ENCODE data around the gene PWP1. TPM values are rescaled to one million over a fixed set of nuclear protein-coding genes. Genes with fewer than 3 reads are reported as not detected.
"Not testable (repeated sequence)": the region's sequence is repeated elsewhere in the genome, so short reads cannot be mapped to it uniquely, and the experiment has no call there.

PWP1 gene
- total RNA-seq, 2 donors from 2014 or later: 13.0 to 19.1 TPM

DNA sequence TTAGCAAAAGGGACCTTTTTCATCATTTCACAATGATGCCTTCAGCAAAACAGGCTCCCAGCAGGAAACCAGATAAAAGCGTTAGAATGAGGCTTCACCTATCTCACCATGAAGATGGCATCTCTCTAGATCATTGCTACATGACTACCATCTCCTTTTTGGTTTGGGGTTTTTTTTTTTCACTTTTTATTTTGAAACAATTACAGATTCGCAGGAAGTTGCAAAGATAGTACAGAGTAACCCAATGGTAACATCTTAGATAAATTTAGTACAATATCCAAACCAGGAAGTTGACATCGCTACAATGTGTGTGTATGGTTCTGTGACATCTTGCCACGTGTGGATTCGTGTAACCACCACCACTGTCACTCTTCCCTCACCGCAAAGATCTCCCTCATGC is 22.3 kb upstream of the PWP1 start:
- ATAC-seq: no peak
- intact Hi-C loops (cut with DNase I): no loop called here

DNA sequence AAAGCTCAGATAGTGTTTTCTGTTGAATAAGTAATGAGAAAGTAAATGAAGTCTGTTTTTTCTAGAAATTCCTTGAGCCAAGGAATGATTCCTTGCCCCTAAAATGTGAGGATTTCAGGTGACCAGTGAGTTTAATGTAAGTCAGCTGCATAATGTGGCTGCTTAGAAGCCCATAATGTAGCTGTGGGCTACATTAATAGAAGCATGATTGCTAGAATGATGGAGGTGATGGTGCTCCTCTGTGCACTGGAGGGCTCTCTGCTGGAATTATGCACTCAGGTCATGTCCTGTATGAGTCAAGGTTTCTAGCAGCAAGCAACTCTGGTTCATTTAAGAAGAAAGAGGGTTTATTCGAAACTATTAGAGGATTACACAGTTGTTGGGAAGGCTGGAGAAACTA is 19.6 kb upstream of the PWP1 start:
- intact Hi-C loops (cut with DNase I): no loop called here
- DNase-seq (no peak), ATAC-seq (no peak)

More for the DNA sequence above, 22.3 kb upstream of the PWP1 start:
- no peak for DNase-seq

DNA sequence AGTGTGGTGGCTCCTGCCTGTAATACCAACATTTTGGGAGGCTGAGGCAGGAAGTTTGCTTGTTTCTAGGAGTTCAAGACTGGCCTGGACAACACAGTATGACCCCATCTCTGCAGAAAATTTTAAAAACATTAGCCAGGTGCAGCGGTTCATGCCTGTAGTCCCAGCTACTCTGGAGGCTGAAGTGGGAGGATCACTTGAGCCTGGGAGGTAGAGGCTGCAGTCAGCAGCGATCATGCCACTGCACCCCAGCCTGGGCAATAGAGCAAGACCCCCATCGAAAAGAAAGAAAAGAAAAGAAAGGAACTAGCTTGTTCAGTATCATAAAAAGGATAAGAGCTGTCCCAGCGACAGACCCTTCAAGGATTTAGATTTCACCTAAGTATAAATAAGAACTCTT is 18.1 kb upstream of the PWP1 start:
- intact Hi-C loops (cut with DNase I): no loop called here
- no peak for ATAC-seq
- DNase-seq: no peak

DNA sequence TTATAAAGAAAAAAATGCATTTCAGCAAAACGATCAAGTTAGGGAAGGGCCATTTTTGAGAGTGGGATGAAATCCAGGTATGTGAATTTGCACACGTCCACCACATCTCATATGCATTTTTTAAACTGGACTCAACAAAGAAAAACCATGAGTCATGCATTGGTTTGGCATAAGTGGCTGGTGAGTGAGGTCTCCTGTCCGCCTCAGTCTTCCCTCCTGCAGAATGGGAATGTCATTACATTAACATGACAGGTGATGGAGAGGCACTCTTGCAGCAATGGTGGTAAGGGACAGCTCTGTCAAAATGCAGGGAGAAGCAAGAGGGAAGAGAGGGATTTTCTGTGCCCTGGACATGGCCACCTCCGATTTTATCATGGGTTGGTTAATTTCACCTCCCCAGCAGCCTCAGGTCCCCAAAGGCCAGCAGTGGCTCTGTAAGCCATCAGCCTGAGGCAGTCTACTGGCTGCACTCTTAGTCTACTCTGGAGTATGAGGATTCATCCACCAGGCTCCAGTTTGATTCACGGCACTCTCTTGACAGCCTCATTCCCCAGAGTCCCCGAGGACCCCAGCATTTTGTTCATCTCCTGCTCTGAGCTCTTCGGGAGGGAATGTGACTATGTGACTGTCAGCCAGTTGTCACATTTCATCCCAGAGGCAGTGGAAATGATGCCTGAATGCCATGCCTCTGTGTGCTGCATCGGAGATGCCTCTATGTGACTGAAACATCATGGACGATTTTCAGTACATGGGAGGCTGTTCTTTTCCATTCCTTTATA is 17.1 kb upstream of the PWP1 start:
- intact Hi-C loops (cut with DNase I): no loop called here
- ATAC-seq (no peak), DNase-seq (no peak)

DNA sequence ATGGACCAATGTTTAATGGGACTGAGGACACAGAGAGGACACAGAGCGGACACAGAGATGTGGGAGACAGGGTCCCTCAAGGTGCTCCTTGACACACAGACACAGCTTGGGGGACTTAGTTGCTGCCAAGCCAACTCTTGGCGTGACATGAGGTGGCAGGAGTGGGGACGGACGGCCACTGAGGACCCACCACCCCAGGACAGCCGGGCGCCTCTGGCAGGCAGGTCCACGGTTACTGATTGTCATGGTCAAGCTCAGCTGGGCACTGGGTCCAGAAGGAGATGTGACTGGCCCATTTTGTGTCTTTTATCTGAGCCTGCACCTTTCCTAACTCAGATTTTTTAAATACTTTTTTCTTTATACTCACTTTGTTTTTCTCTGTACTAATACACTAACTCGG is 15.7 kb upstream of the PWP1 start:
- no peak for DNase-seq
- no peak for ATAC-seq
- intact Hi-C loops (cut with DNase I): no loop called here

DNA sequence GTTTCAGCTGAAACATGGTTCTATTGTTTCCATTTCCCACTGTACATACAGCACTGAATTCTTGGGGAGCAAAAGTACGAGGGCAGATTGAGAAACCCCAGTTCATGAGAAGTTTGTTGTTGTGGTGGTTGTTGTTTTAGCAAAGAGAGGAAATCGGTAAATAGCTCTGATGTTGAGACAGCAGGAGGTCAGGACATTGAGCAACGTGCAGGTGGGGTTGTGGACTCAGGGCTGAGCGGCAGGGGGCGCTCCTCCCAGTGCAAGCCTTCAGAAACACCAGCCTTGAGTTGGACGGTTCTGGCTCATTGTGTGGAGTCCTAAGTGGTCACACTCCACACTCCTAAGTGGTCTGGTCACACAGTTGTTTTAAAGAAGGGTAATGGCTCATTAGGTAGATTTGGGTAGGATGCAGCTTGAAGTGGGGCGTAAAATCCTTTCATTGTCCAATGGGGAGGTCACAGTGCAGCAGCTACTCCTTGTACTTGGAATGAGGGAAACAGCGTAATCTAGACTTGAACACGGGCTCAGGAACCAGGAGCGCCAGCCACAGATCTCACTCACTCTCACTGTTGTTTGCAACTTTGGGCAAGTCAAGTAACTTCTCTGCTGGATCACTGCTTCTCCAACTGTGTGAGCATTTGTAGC is 14.5 kb upstream of the PWP1 start:
- intact Hi-C loops (cut with DNase I): no loop called here
- ATAC-seq (peak in 1 of 2 donors; percentile 32), DNase-seq (no peak)

DNA sequence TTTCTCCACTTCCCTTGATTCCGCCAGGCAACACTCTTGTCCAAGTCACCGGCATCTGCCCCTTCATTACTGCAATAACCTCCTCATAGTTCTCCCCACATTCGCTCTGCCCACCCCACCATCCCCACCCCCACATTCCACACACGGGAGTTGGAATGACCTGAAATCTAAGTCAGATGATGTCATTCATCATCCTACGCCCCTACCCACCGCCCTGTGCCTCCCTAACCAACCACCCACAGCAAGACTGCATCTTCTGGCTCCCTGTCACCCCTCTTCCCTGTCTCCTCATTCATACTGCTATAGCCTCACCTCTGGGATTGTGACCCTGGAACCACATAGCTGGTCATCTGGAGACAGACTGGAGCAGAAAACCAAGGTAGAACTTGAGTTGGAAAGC is 7.9 kb upstream of the PWP1 start:
- no peak for ATAC-seq
- intact Hi-C loops (cut with DNase I): loop anchor here (5.0 kb wide), 1 partner anchor 205 kb away; no protein-coding TSS in a partner anchor
- no peak for DNase-seq

DNA sequence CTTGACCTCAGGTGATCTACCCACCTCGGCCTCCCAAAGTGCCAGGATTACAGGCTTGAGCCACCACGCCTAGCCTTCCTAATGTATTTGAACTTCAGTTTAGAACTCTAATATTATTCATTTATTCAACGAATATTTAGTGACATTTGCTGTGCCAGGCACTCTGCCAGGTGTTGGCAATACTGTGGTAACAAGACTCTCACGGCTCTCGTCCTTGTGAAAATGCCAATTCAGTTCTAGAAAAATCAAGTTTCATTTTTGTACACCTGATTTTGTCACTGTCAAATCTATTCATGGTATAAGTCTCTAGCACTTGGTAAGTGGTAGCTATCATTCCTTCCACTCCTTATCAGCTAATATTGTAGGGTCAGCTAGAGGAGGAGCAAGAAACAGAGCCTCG is 6.3 kb upstream of the PWP1 start:
- intact Hi-C loops (cut with DNase I): loop anchor here (5.0 kb wide), 1 partner anchor 203 kb away; no protein-coding TSS in a partner anchor
- DNase-seq (no peak), ATAC-seq (no peak)

DNA sequence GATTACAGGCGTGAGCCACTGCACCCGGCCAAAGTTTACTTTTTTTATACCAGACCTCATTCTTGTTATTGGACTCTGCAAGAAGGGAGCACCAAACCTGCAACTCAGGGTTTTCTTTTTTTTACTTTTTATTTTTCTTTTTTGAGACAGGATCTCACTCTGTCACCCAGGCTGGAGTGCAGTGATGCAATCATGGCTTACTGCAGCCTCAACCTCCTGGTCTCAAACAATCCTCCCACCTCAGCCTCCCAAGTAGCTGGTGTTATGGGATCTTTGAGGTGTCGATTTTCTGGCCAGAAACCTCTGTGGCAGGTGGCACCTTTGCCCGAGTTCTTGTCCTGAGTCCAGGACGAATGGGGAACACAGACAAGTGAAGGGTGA is 4.2 kb upstream of the PWP1 start:
- ATAC-seq (no peak), DNase-seq (no peak)
- intact Hi-C loops (cut with DNase I): loop anchor here in 1 of 2 donors (5.0 kb wide), 1 partner anchor 831 kb away; no protein-coding TSS in a partner anchor

DNA sequence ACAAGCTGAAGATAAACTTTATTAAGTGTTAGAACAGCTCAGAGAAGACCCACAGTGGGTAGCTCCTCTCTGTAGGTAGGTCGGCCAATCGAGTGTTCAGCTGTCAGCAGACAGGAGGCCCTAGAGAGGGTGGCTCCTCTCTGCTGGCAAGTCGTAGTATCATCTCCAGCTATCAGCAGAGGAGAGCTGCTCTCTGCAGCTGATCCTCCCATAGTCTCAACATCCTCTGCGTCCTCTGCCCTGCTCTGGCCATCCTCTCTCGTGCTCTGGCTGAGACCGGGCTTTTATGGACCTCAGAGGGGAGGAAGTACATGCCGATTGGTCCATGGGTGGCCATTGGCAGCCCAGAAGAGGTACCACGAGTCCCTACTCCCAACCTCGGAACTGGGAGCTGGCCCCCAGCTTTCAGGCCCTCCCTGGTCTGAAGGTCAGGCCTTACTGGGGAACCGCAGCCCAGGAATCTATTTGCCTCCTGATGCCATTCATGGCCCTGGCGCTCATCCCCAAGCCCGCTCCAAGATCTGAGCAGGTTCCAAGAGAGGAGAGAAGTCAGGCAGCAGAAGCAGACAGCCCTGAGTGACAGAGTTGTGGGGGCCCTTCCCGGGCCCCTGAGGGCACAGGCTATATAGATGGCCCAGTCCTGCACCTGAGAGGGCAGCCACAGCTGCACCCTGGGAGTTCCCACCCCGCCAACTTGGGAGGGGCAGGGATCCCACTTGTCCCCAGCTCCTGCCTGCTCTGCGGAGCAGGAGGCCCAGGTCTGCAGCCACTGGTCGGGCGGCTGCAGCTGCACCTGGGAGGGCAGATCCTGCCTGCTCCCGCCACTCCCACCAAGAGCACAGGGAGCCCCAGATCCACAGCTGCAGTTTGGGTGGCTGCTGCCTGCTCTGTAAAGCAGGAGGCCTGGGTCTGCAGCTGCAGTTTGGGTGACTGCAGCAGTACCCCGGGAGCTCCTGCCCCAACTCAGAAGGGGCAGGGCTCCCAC is 3.5 kb upstream of the PWP1 start:
- no peak for ATAC-seq
- no peak for DNase-seq
- intact Hi-C loops (cut with DNase I): loop anchor here in 1 of 2 donors (5.0 kb wide), 1 partner anchor 830 kb away; no protein-coding TSS in a partner anchor

DNA sequence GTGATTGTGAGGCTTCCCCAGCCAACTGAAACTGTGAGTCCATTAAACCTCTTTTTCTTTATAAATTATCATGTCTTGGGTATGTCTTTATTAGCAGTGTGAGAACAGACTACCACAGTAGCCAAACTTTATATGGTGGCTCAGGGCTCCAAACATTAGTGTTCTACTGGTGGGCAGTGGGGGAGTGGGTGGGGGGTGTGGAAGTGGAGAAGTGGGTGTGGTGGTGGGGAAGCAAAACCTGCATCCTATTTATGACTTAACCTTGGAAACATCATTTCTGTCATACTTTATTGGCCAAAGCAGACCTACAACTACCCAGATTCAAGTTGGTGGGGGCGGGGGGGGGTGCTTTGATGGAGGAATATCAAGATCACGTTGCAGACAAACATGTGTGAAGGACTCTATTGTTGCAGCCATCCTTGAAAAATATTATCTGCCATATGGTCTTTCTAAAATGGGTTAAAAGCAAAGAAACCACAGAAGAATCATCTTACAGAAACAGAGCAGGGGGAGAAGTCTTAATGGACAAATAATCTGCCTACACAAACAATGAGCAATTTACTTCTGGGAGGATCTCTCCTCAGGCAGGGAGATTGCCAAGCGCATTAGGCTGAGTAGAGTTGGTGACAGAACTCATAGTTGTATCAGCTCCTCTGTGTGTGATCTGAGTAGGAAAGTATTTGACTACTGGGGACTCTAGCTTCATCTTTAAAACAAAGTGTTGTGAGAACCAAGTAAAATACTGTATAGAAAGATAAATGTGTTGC is 1.4 kb upstream of the PWP1 start:
- no peak for ATAC-seq
- intact Hi-C loops (cut with DNase I): loop anchor here in 1 of 2 donors (5.0 kb wide), 1 partner anchor 828 kb away; no protein-coding TSS in a partner anchor
- DNase-seq: no peak

DNA sequence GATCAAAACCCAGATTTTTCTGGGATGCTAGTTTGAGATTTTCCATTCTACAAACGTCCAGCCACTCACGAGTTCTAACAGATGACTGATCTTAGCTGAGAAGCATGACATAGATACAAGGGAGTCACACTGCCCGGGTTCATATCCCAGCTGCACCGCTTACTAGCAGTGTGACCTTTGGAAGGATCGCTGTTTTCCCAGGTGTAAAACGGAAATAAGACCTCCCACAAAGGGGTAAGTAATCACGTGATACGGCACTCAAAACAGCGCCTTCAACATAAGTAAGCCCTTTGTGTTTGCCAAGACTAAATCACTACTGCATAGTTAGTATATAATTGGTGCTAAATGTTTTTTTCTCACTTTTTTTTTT is 624 bp upstream of the PWP1 start:
- intact Hi-C loops (cut with DNase I): loop anchor here in 1 of 2 donors (5.0 kb wide), 2 partner anchors 77 to 827 kb away; partner anchors contain the start of gene PRDM4
- ATAC-seq (peak; percentile 8 to 16), DNase-seq (no peak)

DNA sequence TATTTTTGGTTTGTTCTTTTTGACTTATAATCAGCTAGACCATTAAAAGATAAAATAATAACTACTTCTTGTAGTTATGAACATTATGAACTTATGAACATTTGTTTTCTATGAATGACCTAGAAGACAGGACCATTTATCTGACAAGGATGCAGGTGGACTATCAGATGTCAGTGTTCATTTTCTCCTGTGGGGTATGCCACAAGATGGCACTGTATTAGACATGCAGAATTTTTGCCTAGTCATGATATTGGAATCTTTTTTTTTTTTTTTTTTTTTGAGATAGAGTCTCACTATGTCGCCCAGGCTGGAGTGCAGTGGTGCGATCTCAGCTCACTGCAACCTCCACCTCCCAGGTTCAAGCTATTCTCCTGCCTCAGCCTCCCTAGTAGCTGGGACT is 10.2 kb downstream of the PWP1 start:
- DNase-seq; intact Hi-C loops (cut with DNase I); ATAC-seq: not testable (repeated sequence)

DNA sequence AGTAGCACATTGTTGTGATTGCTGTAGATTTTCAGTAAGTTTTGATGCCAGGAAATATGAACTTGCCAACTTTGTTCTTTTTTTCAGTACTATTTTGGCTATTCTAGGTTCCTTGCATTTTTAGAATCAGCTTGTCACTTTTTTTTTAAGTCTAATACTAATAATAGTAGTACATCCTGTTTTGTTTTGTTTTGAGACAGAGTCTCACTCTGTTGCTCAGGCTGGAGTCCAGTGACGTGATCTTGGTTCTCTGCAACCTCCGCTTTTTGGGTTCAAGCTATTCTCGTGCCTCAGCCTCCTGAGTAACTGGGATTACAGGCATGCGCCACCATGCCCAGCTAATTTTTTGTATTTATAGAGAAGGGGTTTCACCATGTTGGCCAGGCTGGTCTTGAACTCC is 16.5 kb downstream of the PWP1 start:
- no peak for DNase-seq
- no peak for ATAC-seq
- intact Hi-C loops (cut with DNase I): no loop called here

DNA sequence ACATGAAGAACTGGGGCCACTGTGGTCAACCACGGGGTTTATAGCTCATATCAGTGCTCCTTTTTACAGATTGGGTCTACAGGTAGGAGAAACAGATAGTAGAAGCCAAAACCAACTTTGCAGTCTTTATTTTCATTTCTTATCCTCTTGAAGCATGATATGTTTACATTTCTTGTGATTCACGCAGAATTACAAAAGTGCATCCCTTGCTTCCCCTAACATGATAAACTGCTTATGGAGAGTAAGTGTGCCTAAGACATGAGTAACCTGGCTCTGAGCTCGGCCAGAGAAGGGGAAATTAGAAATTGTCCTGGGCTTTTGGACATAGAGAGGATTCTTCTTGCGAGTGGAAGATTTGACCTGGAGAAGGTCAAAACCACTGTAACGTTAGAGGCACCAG is 18.4 kb downstream of the PWP1 start:
- intact Hi-C loops (cut with DNase I): no loop called here
- ATAC-seq: no peak
- DNase-seq: no peak

DNA sequence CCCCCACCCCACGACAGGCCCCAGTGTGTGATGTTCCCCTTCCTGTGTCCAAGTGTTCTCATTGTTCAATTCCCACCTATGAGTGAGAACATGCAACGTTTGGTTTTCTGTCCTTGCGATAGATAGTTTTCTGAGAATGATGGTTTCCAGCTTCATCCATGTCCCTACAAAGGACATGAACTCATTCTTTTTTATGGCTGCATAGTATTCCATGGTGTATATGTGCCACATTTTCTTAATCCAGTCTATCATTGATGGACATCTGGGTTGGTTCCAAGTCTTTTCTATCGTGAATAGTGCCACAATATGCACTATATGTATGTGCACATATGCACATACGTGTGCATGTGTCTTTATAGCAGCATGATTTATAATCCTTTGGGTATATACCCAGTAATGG is 19.9 kb downstream of the PWP1 start:
- intact Hi-C loops (cut with DNase I); ATAC-seq; DNase-seq: not testable (repeated sequence)

DNA sequence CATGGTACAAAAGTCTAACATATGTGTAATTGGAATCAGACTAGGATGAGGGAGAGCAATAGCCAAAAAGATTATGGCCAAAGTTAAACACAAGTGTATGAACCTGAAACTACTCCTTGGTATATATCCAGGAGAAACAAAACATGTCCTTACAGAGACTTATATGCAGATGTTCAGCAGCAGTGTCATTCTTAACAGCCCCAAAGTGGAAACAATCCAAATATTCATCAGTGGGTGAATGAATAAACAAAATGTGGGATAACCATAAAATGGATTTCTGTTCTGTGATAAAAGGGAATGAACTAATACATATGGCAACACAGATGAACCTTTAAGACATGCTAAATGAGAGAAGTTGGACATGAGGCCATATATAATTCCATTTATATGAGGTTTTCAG is 30.2 kb downstream of the PWP1 start:
- DNase-seq: no peak
- intact Hi-C loops (cut with DNase I): no loop called here
- no peak for ATAC-seq

DNA sequence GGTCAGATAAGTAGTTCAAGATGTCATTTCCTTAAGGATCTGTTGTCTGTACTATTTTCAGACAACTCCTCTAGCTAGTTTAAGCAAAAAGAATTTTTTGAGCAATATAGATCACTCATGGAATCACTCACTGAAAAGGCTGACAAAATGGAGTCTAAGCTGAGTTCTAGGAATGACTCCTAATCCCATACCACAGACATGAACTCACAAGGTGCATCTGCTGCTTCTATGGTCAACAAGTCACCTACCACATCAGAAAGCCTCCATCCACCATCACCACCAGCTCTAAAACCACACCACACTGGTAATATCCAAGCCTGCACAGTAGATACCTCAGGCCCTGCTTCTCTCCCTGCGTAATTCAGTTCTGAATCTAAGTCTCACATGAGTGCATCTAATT is 33.0 kb downstream of the PWP1 start:
- no peak for DNase-seq
- no peak for ATAC-seq
- intact Hi-C loops (cut with DNase I): no loop called here

DNA sequence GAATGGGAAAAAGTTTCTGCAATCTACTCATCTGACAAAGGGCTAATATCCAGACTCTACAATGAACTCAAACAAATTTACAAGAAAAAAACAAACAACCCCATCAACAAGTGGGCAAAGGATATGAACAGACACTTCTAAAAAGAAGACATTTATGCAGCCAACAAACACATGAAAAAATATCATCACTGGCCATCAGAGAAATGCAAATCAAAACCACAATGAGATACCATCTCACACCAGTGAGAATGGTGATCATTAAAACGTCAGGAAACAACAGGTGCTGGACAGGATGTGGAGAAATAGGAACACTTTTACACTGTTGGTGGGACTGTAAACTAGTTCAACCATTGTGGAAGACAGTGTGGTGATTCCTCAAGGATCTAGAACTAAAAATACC is 41.7 kb downstream of the PWP1 start:
- ATAC-seq; DNase-seq; intact Hi-C loops (cut with DNase I): not testable (repeated sequence)
